GM19467 (cell line): ENCODE results near the gene ZNF747.

ENCODE experiments used
- ATAC-seq: cut with Tn5 transposase; IDR thresholded peaks from one replicate; pipeline ENCODE4 v1.9.1; 2021; ENCODE audit warnings: mild to moderate bottlenecking, moderate library complexity; ENCODE audit not compliant: unreplicated experiment

The ZNF747 gene

DNA sequence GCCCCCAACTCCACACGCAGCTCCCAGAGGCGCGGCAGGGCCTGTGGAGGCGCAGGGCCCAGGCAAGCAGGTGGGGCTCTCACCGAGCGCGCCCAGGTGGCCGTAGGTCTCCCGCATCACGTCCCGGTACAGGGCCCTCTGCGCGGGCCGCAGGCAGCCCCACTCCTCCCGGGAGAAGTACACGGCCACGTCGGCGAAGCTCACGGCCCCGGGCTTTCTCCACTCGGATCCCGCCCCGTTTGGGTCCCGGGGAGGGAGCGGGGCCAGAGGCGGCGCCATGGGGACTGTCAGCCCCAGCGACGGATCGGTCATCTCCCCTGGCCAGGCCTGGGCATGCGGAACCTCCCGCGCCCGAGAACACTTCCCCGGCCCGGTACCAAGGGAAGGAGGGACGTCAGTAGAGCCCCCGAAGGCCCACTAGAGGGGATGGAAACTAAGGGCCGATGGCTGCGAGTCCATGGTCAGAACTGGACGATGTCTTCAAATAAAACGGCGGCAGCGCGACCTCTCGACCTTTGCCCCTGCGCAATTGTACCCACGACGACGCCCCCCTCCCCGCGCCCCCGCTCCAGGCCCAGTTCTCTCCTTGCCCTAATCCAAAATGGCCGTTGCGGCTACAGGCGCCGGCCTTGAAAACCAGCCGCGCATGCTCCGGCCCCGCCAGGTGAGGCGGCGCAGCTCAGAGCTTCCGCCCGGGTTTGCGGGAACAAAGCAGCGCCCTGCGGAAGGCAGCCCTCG, at the start of gene ZNF747:
Gene ZNF747, minus strand, starts transcription at position 491 of the 738 bp plus-strand sequence. Its CDS starts 179 bp downstream, at position 312.
- peak; percentile 51 for ATAC-seq

- no peak for ATAC-seq
These were observed 48.1 kb upstream of the ZNF747 start for GRCh38 chr16:30582611-30583340.

DNA sequence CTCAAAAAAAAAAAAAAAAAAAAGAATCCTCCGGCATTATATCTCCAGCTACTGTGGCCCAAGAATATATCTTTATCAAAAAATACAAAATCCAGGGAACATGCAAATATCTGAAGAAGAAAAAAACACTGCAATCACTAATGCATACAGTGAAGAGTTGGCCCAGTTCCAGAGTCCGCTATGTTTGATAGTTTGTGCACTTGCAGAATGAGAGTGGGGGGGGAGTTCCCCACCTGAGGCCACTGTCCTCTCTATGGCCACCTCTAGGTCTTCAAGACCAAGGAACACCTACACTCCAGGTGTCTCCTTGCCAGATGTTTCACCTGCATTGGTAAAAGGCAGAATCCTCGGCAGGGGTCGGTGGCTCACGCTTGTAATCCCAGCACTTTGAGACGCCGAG, 46.8 kb upstream of the ZNF747 start:
- no peak for ATAC-seq

DNA sequence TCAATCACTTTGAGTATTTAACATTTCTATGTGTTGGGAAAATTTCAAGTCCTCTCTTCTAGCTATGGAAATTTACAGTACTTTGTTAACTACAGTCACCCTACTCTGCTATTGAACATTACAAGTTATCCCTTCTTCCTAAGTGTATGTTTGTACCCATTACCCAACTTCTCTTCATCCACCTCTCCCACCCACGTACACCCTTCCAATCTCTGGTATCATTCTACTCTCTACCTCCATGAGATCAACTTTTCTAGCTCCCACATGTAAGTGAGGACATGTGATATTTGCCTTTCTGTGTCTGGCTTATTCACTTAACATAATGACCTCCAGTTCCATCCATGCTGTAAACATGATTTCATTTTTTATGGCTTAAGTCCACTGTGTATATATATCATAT, 40.0 kb upstream of the ZNF747 start:
- ATAC-seq, result no peak

- ATAC-seq, result peak; percentile 71
These were observed 37.0 kb upstream of the ZNF747 start, which contains the start of gene ZNF688 for GRCh38 chr16:30571445-30572322. Gene ZNF688, minus strand, starts transcription at chr16:30571714. Its CDS starts 85 bp downstream, at chr16:30571629.

DNA sequence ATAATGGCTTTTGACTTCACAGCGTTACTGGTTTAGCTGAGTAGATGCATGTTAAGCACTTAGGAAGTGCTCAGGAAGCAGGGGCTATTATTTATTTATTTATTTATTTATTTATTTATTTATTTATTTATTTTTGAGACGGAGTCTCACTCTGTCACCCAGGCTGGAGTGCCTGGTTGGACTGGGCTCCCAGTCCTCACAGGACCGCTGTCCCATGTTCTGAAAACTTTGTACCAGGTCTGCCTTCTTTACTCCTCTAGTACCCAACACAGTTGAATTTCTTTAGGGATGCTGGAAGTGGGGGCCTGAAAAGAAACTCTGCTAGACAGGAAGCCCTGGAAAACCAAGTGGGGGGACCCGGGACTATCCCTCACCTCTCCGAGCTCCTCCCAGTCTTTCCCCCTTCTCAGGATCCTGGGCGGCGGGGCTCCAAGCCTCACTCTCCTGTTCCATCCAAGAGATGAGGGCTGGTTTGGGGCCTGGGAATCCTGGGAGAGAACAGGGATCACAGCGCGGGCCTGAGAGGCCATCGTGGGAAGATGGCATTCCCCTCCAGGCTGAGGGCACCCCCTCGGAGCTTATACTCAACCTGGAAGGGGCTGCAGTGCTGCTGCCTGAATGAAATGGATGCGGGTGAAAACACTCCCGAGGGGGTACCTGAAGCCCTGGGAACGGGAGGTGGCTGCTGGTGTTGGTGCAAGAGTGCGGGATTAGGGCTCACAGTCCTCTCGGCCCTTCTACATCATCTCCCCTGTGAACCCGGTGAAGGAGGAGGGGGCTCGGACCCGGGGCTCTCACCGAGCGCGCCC, 36.2 kb upstream of the ZNF747 start:
- no peak for ATAC-seq

- ATAC-seq, result no peak
These were observed 35.3 kb upstream of the ZNF747 start for GRCh38 chr16:30569746-30570635.

GRCh38 chr16:30569281-30569680, 34.6 kb upstream of the ZNF747 start:
- ATAC-seq, result no peak

GRCh38 chr16:30567991-30568638, 33.5 kb upstream of the ZNF747 start:
- ATAC-seq, result no peak

GRCh38 chr16:30567160-30567990, 32.7 kb upstream of the ZNF747 start:
- no peak for ATAC-seq

DNA sequence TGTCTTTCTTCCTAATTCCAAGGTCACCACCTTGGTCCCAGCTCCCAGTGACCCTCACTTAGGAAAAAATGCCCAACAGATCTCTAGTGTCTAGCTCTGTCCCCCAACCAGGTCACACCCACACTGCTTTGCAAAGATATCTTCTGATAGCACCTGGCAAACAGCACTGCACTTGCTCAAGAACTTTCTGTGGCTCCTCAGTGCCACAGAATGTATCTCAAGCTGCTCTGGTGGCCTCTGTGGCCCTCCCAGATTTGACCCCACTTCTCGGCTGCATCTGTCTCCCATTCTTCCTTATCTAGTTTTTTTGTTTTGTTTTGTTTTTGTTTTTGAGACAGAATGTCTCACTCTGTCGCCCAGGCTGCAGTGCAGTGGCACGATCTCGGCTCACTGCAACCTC, 31.9 kb upstream of the ZNF747 start:
- ATAC-seq, result no peak

DNA sequence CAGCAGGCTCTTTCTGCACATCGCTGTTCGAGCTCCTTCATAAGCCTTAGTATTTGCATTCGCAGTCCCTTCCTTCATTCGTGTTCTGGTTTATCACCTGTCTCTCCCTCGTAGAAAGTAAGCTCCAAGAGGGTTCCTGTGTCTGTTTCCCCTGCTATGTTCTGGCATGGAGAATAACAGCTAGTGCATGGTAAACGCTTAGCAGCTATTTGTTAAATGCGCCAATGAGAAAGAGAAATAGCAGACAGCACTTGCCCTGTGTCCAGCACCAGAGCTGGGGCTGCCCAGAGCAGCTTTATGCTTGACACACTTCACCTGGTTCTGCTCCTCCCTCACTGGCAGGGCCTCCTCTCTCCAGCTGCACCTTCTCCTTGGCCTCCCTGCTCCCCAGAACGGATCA, 31.3 kb upstream of the ZNF747 start:
- ATAC-seq, result no peak

DNA sequence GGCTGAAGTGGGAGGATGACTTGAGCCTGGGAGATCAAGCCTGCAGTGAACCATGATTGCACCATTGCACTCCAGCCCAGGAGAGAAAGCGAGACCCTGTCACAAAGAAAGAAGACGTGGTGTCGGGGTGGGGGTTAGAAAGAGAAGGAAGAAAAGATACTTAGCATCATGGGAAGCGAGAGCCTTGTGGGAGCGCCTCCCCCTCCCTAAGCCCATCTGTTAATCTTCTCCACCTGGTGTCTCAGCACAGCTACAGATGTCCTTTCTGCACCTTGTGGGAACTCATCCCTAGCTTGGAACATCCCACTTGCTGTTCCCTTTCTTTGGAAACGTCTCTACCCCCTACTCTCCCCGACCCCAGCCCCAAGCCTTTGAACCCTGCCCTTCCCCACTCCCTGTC, 30.9 kb upstream of the ZNF747 start:
- ATAC-seq, result no peak

GRCh38 chr16:30562021-30562420, 27.4 kb upstream of the ZNF747 start:
- no peak for ATAC-seq

GRCh38 chr16:30561089-30561816, 26.6 kb upstream of the ZNF747 start:
- no peak for ATAC-seq

DNA sequence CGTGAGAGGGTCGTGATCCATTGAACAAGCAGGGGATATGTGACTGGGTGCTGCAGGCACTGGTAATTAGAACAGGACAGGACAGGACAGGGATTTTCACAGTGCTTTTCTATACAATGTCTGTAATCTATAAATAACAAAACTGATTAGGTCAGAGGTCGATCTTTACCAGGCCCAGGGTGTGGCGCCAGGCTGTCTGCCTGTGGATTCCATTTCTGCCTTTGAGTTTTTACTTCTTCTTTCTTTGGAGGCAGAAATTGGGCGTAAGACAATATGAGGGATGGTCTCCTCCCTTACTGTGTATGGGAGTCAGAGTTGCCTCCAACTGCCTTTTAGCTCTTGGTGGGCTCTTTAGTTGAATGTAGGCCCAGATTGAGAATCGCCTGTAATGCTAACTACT, 25.0 kb upstream of the ZNF747 start:
- ATAC-seq, result no peak

- ATAC-seq, result no peak
These were observed 24.2 kb upstream of the ZNF747 start for GRCh38 chr16:30558789-30559377.
